ENCODE data around the gene DDX3X.
"Not testable (repeated sequence)": the region's sequence is repeated elsewhere in the genome, so short reads cannot be mapped to it uniquely, and the experiment has no call there.

DDX3X gene

GRCh38 chrX:41316266-41316665 is 17.7 kb upstream of the DDX3X start:
- not testable (repeated sequence) for H3K36me3 Mint-ChIP-seq, H3K4me1 Mint-ChIP-seq, H3K27ac Mint-ChIP-seq, H3K27me3 Mint-ChIP-seq, H3K9me3 Mint-ChIP-seq, H3K4me3 Mint-ChIP-seq

- Mint-ChIP-seq H3K4me1 (no peaks in the 10 kb centered on the region), H3K36me3 (no peaks in the 10 kb centered on the region), H3K9me3 (no peaks in the 10 kb centered on the region), H3K4me3 (no peak overlapping the region), H3K27me3 (no peaks in the 10 kb centered on the region), H3K27ac (no peak overlapping the region)
Measured at GRCh38 chrX:41317477-41318208, 16.3 kb upstream of the DDX3X start.

DNA sequence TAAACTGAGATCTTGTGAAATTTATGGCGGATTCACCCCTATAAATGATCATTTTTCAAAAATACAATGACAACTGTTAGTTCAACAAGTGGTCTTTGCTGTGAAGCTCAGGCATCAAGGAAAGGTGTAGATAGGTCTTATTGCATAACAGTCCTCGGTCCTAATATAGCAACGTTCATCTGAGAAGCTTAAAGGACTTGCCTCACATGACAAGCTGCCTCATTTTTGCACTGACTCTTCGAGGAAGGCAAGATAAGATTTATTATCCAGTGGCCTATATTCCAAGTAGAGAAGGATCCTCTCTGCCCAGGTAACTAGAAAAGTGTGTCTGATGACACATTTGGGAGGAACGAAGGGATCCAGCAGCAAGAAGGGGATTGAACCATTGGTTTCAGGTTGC is 13.6 kb upstream of the DDX3X start:
- Mint-ChIP-seq H3K4me3 (no peak overlapping the region), H3K27me3 (no peaks in the 10 kb centered on the region), H3K27ac (no peak overlapping the region), H3K9me3 (no peaks in the 10 kb centered on the region), H3K36me3 (no peaks in the 10 kb centered on the region), H3K4me1 (peaks cover 3% of the 10 kb centered on the region)

GRCh38 chrX:41322821-41323603 is 10.9 kb upstream of the DDX3X start:
- Mint-ChIP-seq H3K4me1 (peaks cover 3% of the 10 kb centered on the region), H3K36me3 (no peaks in the 10 kb centered on the region), H3K9me3 (no peaks in the 10 kb centered on the region), H3K4me3 (no peak overlapping the region), H3K27me3 (no peaks in the 10 kb centered on the region), H3K27ac (no peak overlapping the region)

DNA sequence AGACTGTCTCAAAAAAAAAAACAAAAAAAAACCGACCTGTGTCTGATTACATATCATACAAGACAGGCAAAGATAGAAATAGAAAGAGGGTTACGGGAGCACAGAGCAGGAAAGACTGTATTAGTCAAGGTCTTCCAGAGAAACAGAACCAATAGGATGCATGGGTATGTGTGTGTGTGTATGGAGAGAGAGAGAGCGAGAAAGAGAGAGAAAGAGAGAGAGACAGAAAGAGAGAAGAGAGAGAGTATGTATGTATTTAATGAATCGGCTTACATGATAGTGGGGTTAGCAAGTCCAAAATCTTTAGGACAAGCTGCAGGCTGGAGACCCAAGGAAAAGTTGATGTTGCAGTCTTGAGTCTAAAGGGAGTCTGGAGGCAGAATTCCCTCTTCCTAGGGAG is 7.5 kb upstream of the DDX3X start:
- H3K4me3 Mint-ChIP-seq = no peak overlapping the region
- no peaks in the 10 kb centered on the region for H3K9me3 Mint-ChIP-seq
- H3K36me3 Mint-ChIP-seq = no peaks in the 10 kb centered on the region
- no peaks in the 10 kb centered on the region for H3K27me3 Mint-ChIP-seq
- peaks cover 17% of the 10 kb centered on the region for H3K4me1 Mint-ChIP-seq
- peak overlapping the region; percentile 10 for H3K27ac Mint-ChIP-seq

- no peaks in the 10 kb centered on the region for H3K36me3 Mint-ChIP-seq
- H3K9me3 Mint-ChIP-seq = no peaks in the 10 kb centered on the region
- no peak overlapping the region for H3K27ac Mint-ChIP-seq
- H3K4me1 Mint-ChIP-seq = peaks cover 20% of the 10 kb centered on the region
- H3K27me3 Mint-ChIP-seq = no peaks in the 10 kb centered on the region
- H3K4me3 Mint-ChIP-seq = no peak overlapping the region
Measured at GRCh38 chrX:41327341-41327740, 6.6 kb upstream of the DDX3X start.

DNA sequence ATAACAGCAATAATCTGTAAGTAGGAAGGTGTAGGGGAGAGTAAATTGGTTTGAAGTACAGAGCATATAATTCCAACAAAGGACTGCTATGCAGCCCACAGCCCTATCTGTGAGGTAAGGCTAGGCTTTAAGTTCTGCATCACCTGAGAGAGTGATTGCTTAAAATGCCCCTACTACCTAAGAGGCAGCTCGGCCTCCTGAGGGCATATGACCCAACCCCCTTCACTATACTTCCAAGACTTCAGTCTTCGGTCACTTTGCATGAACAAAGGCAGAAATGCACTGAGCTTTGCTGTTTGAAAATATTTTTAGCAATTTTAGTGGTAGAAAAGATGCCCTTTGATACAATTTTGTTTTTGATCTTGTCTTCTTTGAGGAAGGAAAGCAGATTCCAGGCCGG is 4.9 kb upstream of the DDX3X start:
- no peaks in the 10 kb centered on the region for H3K36me3 Mint-ChIP-seq
- no peaks in the 10 kb centered on the region for H3K9me3 Mint-ChIP-seq
- no peak overlapping the region for H3K27ac Mint-ChIP-seq
- peaks cover 20% of the 10 kb centered on the region for H3K4me1 Mint-ChIP-seq
- no peak overlapping the region for H3K4me3 Mint-ChIP-seq
- H3K27me3 Mint-ChIP-seq = no peaks in the 10 kb centered on the region

- Mint-ChIP-seq H3K4me1 (peaks cover 17% of the 10 kb centered on the region), H3K4me3 (peak overlapping the region; percentile 99), H3K27ac (peak overlapping the region; percentile 100), H3K9me3 (no peaks in the 10 kb centered on the region), H3K27me3 (no peaks in the 10 kb centered on the region), H3K36me3 (peaks cover 4% of the 10 kb centered on the region)
Measured at GRCh38 chrX:41332005-41332404, 2.0 kb upstream of the DDX3X start.

DNA sequence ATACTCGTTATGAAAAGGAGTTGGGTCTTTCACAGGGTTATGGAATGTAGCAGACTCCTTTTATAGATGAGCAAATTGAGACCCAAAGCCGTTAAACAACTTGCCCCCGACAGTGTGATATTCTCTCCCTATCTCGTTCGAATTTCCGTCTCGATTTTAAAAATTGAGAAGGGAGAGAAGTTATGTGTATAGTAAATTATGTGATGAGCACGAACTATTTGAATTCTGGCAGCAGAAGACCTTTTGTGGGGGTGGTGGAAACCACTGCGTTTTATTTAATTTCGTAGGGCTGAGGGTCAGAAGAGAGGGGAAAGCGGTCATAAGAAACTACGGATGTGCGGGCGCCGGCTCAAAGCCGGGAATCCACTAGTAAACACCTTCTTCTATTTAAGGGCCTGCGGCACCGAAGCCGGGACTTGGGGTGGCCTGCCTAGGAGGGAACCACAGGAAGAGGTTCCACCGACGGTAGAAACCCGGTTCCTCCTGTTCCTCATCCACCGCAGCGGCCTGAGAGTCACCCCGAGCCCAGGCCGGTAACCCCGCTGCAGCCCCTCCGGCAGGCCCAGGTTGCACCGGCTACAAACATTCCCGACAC is 1.5 kb upstream of the DDX3X start:
- Mint-ChIP-seq H3K27ac (peak overlapping the region; percentile 100), H3K9me3 (no peaks in the 10 kb centered on the region), H3K36me3 (peaks cover 4% of the 10 kb centered on the region), H3K27me3 (no peaks in the 10 kb centered on the region), H3K4me1 (peaks cover 17% of the 10 kb centered on the region), H3K4me3 (peak overlapping the region; percentile 99)

- no peaks in the 10 kb centered on the region for H3K27me3 Mint-ChIP-seq
- H3K27ac Mint-ChIP-seq = peak overlapping the region; percentile 100
- H3K4me3 Mint-ChIP-seq = peak overlapping the region; percentile 99
Measured at GRCh38 chrX:41333003-41333743, 789 bp upstream of the DDX3X start.

DNA sequence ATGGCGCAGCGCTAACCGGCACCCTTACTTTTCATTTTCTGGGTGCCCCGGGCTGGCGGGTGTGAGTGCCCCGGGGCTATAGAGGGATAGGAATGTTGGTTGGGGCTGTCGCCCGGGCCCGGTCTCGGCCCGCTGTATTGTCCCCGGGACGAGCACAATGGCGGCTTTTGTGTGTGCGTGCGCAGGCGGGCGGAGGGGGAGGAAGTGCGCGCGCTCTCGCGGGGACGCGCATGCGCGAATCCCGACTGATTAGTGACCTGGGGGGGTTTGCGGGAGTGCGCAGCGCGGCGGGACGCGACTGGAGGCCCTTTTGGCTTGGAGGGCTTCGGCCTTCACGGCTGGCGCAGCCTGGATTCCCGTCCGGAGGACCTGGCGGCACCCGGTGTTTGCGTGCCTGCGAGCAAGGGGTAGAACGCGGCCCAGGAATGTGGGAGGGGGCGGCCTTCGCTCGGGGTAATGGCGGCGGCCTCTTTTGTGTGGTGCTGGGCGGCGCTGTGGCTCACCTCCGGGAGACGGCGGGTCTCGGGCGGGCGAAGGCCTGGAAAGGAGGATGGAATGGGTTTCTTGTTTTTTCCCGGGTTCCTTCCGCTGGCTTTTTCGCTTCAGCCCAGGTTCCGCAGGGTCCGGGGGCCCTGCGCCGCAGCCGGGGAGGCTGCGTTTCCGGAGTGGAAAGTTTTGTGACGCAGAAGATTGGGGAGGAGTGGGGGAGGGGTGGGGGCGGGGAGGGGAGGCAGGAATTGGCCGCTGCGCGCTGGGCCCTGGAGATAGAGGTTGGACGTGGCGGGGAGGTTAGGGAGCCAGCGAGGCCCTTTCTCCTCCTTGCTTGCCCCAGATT is 618 bp downstream of the DDX3X start:
- Mint-ChIP-seq H3K27me3 (no peaks in the 10 kb centered on the region), H3K4me1 (peaks cover 34% of the 10 kb centered on the region), H3K9me3 (no peaks in the 10 kb centered on the region), H3K36me3 (peaks cover 16% of the 10 kb centered on the region), H3K27ac (peak overlapping the region; percentile 100), H3K4me3 (peak overlapping the region; percentile 99)

More at GRCh38 chrX:41333003-41333743, 789 bp upstream of the DDX3X start:
- Mint-ChIP-seq H3K36me3 (peaks cover 9% of the 10 kb centered on the region), H3K9me3 (no peaks in the 10 kb centered on the region), H3K4me1 (peaks cover 22% of the 10 kb centered on the region)

DNA sequence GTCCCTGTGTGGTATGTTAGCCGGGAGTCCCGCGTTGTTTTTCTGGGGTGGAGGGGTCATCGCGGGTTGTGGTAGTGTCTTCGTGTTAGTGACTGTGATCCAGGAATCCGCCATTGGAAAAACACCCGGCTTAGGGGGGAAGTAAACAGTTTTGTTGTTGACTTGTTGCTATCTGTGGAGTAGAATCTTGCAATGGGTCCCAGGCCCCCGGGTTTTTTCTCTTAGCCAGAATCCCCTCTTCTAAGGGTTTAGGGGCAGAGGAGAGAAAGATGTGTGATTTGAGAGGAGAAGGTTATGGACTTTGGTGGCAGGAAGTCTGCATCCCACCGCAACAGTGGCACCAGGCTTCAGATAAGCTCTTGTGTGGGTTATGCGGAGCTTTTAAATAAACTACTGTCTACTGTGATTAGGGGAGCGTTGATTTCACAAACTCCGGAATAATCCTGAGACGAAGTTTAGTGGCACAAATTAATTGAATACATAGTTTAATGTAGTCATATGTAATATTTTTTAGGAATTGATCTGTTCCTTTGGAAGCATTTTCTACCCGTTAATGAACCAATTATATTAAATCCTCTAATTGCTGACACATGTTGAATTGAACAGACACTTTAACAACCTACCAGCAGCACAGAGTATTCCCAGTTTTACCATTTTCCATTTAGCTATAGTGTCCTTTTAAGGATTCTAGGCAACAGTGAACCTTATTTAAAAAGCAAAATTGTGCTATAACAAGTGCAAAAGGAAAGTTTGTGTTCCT is 1.4 kb downstream of the DDX3X start:
- H3K27me3 Mint-ChIP-seq = no peaks in the 10 kb centered on the region
- H3K36me3 Mint-ChIP-seq = peaks cover 17% of the 10 kb centered on the region
- peak overlapping the region; percentile 100 for H3K27ac Mint-ChIP-seq
- H3K4me1 Mint-ChIP-seq = peaks cover 29% of the 10 kb centered on the region
- no peaks in the 10 kb centered on the region for H3K9me3 Mint-ChIP-seq
- peak overlapping the region; percentile 99 for H3K4me3 Mint-ChIP-seq

GRCh38 chrX:41335958-41336331 is 2.0 kb downstream of the DDX3X start:
- H3K27me3 Mint-ChIP-seq = no peaks in the 10 kb centered on the region
- peak overlapping the region; percentile 99 for H3K4me3 Mint-ChIP-seq
- peak overlapping the region; percentile 92 for H3K27ac Mint-ChIP-seq
- H3K9me3 Mint-ChIP-seq = no peaks in the 10 kb centered on the region
- H3K4me1 Mint-ChIP-seq = peaks cover 27% of the 10 kb centered on the region
- H3K36me3 Mint-ChIP-seq = peaks cover 17% of the 10 kb centered on the region

DNA sequence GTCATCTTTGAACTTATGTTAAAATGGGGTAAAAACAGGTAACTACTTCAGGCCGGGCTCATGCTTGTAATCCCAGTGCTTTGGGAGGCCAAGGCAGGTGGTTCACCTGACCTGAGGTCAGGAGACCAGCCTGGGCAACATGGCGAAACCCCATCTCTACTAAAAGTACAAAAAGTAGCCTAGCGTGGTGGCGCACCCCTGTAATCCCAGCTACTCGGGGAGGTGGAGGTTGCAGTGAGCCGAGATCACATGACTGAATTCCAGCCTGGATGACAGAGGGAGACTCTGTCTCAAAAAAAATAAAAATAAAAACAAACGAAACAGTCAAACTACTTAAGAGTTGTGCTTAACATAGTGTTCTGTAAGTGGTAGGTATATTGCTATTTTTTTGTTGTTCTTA is 2.5 kb downstream of the DDX3X start:
- Mint-ChIP-seq H3K9me3 (no peaks in the 10 kb centered on the region), H3K27ac (peak overlapping the region; percentile 92), H3K27me3 (no peaks in the 10 kb centered on the region), H3K4me1 (peaks cover 29% of the 10 kb centered on the region), H3K4me3 (peak overlapping the region; percentile 99), H3K36me3 (peaks cover 17% of the 10 kb centered on the region)
